Stimulated activated CD8-positive, alpha-beta memory T cell treated with anti-CD3 and anti-CD28 coated beads, Interleukin-2, amount 100 ng/mL, for 48 hours (primary cell): ENCODE data around the gene GALNT2.

Experiments
- DNase-seq, 2 donors: peaks; one replicate each; pipeline ENCODE4 v3.0.0-alpha.2; 2020; ENCODE audit warnings: low read depth in 2 of 2

Gene GALNT2

GRCh38 chr1:230186003-230186863, 119.2 kb downstream of the GALNT2 start:
- DNase-seq, result peak in 1 of 2 donors; percentile 11

- no peak for DNase-seq
These were observed 119.8 kb downstream of the GALNT2 start for GRCh38 chr1:230186874-230187273.

GRCh38 chr1:230187290-230187689, 120.3 kb downstream of the GALNT2 start:
- no peak for DNase-seq

- no peak for DNase-seq
These were observed 121.8 kb downstream of the GALNT2 start for GRCh38 chr1:230188826-230189225.

- DNase-seq, result no peak
These were observed 122.3 kb downstream of the GALNT2 start for GRCh38 chr1:230189341-230189740.

- no peak for DNase-seq
These were observed 122.8 kb downstream of the GALNT2 start for GRCh38 chr1:230189824-230190223.

GRCh38 chr1:230191079-230191804, 124.2 kb downstream of the GALNT2 start:
- no peak for DNase-seq

GRCh38 chr1:230191855-230192254, 124.8 kb downstream of the GALNT2 start:
- no peak for DNase-seq

- DNase-seq, result no peak
These were observed 127.5 kb downstream of the GALNT2 start for GRCh38 chr1:230194525-230194924.

GRCh38 chr1:230195199-230195598, 128.2 kb downstream of the GALNT2 start:
- DNase-seq, result no peak

GRCh38 chr1:230196077-230196476, 129.0 kb downstream of the GALNT2 start:
- DNase-seq, result no peak

- DNase-seq, result no peak
These were observed 130.9 kb downstream of the GALNT2 start for GRCh38 chr1:230197644-230198567.

GRCh38 chr1:230199034-230199433, 132.0 kb downstream of the GALNT2 start:
- DNase-seq, result no peak

GRCh38 chr1:230199554-230199953, 132.5 kb downstream of the GALNT2 start:
- no peak for DNase-seq

- DNase-seq, result no peak
These were observed 133.2 kb downstream of the GALNT2 start for GRCh38 chr1:230200276-230200675.

GRCh38 chr1:230201445-230201844, 134.4 kb downstream of the GALNT2 start:
- no peak for DNase-seq

- DNase-seq, result no peak
These were observed 137.8 kb downstream of the GALNT2 start for GRCh38 chr1:230204842-230205241.

- DNase-seq, result no peak
These were observed 138.7 kb downstream of the GALNT2 start for GRCh38 chr1:230205719-230206198.

- DNase-seq, result no peak
These were observed 139.2 kb downstream of the GALNT2 start for GRCh38 chr1:230206207-230206606.

GRCh38 chr1:230206976-230207375, 139.9 kb downstream of the GALNT2 start:
- DNase-seq, result no peak

- no peak for DNase-seq
These were observed 140.6 kb downstream of the GALNT2 start for GRCh38 chr1:230207598-230207997.
